H1 (cell line): ENCODE data around the gene RMND5B. TPM values are rescaled to one million over a fixed set of nuclear protein-coding genes. Genes with fewer than 3 reads are reported as not detected.

Source experiments
- CTCF ChIA-PET: fragments of 300-600 bp; sonication (Branson Sonifier 250); formaldehyde crosslinking; loops from one replicate; lab custom pipeline; 2021; ENCODE audit not compliant: partially characterized antibody; lab: Charles Lee
- POLR2A ChIA-PET: fragments of 300-600 bp; sonication (Branson Sonifier 250); formaldehyde crosslinking; loops from one replicate; lab custom pipeline; 2021; ENCODE audit warnings: inconsistent platforms; ENCODE audit not compliant: partially characterized antibody; lab: Charles Lee
- DNase-seq, 2 experiments: peaks; one replicate each; pipeline versions ENCODE4 v3.0.0 to v3.0.0-alpha.2; 2010 to 2022; ENCODE audit warnings: low spot score in 2 of 2, low read depth in 1 of 2, mixed read lengths in 1 of 2
- FAIRE-seq: peaks from 2 replicates; lab custom pipeline; 2011; peaks lifted over from hg19 to GRCh38; lab: Jason Lieb, UNC
- H2AFZ ChIP-seq: 2 replicates; pipeline ENCODE4 v1.8.1; 2012; ENCODE audit warnings: low read length, inconsistent platforms
- H2AK5ac ChIP-seq: 2 replicates; pipeline ENCODE4 v1.6.1; 2013; ENCODE audit warnings: low read depth, low read length
- H2BK120ac ChIP-seq: replicated peaks from 2 replicates; pipeline ENCODE3; 2013; ENCODE audit warnings: low read depth, low read length, inconsistent platforms
- H2BK12ac ChIP-seq: 2 replicates; pipeline ENCODE4 v1.6.1; 2013; ENCODE audit warnings: low read depth, low read length
- H2BK15ac ChIP-seq: 2 replicates; pipeline ENCODE4 v1.6.1; 2013; ENCODE audit warnings: low read length
- H2BK20ac ChIP-seq: 2 replicates; pipeline ENCODE4 v1.6.1; 2013; ENCODE audit warnings: low read length
- H2BK5ac ChIP-seq: 2 replicates; pipeline ENCODE4 v1.6.1; 2013; ENCODE audit warnings: low read depth, low read length
- H3K14ac ChIP-seq: 2 replicates; pipeline ENCODE4 v1.6.1; 2013; ENCODE audit warnings: inconsistent platforms; ENCODE audit not compliant: insufficient read length
- H3K18ac ChIP-seq: 2 replicates; pipeline ENCODE4 v1.6.1; 2013; ENCODE audit warnings: low read length; ENCODE audit errors: extremely low read depth
- H3K23ac ChIP-seq: 2 replicates; pipeline ENCODE4 v1.6.1; 2013; ENCODE audit warnings: inconsistent platforms; ENCODE audit not compliant: insufficient read length
- H3K23me2 ChIP-seq: 2 replicates; pipeline ENCODE4 v1.6.1; 2013; ENCODE audit warnings: low read depth, low read length
- H3K27ac ChIP-seq: 2 replicates; pipeline ENCODE4 v1.6.1; 2011; ENCODE audit warnings: low read depth, low read length, inconsistent platforms
- H3K27me3 ChIP-seq, 4 experiments: replicated peaks in 1 of 4; 1 replicate in 1 of 4; 2 replicates in 3 of 4; pipeline versions ENCODE4 v1.6.1 to v1.8.1; 2011 to 2013; ENCODE audit warnings: low read length in 3 of 4, mild to moderate bottlenecking in 3 of 4, inconsistent platforms in 2 of 4, mixed read lengths in 2 of 4, moderate library complexity in 1 of 4; ENCODE audit not compliant: control insufficient read depth in 3 of 4, insufficient read depth in 3 of 4; ENCODE audit errors: extremely low read depth in 1 of 4
- H3K36me3 ChIP-seq, 4 experiments: 2 replicates each; pipeline versions ENCODE4 v1.6.1 to v1.8.1; 2011 to 2013; ENCODE audit warnings: mild to moderate bottlenecking in 4 of 4, low read length in 3 of 4, moderate library complexity in 2 of 4, control low read depth in 1 of 4, inconsistent platforms in 1 of 4; ENCODE audit not compliant: insufficient read depth in 4 of 4, control insufficient read depth in 2 of 4
- H3K4ac ChIP-seq: replicated peaks from 2 replicates; pipeline ENCODE3; 2013; ENCODE audit warnings: low read length, low read depth, mixed read lengths, inconsistent platforms; ENCODE audit not compliant: insufficient read length
- H3K4me1 ChIP-seq, 4 experiments: replicated peaks in 1 of 4; 1 replicate in 1 of 4; 2 replicates in 3 of 4; pipeline versions ENCODE4 v1.6.1 to v1.8.1; 2011 to 2013; ENCODE audit warnings: low read length in 3 of 4, inconsistent platforms in 2 of 4, mixed read lengths in 1 of 4; ENCODE audit not compliant: insufficient read depth in 4 of 4, control insufficient read depth in 3 of 4
- H3K4me2 ChIP-seq, 2 experiments: 2 replicates each; pipeline versions ENCODE4 v1.6.1 to v1.8.1; 2011 to 2013; ENCODE audit warnings: low read depth in 2 of 2, low read length in 2 of 2, control low read depth in 1 of 2, inconsistent platforms in 1 of 2, mild to moderate bottlenecking in 1 of 2; ENCODE audit not compliant: insufficient read depth in 1 of 2
- H3K4me3 ChIP-seq, 4 experiments: fragments of 200-600, 300-600 bp in 1 of 4; sonication (generic), shearing (Covaris generic), sonication (Bioruptor Twin) in 1 of 4; 2 replicates each; pipeline versions ENCODE4 v1.5.1 to v1.8.1; 2011 to 2016; ENCODE audit warnings: low read length in 4 of 4, low read depth in 3 of 4, control low read depth in 2 of 4, inconsistent platforms in 2 of 4, mild to moderate bottlenecking in 2 of 4, mixed read lengths in 1 of 4, moderate library complexity in 1 of 4; ENCODE audit not compliant: insufficient read depth in 2 of 4; ENCODE audit errors: extremely low read depth in 1 of 4
- H3K56ac ChIP-seq: replicated peaks from 2 replicates; pipeline ENCODE3; 2013; ENCODE audit warnings: low read depth, mild to moderate bottlenecking, mixed read lengths, low read length, inconsistent platforms; ENCODE audit not compliant: insufficient read length
- H3K79me1 ChIP-seq: 2 replicates; pipeline ENCODE4 v1.6.1; 2013; ENCODE audit warnings: low read depth, low read length, control low read depth
- H3K79me2 ChIP-seq, 2 experiments: 2 replicates each; pipeline versions ENCODE4 v1.6.1 to v1.8.1; 2012 to 2013; ENCODE audit warnings: low read length in 2 of 2, mild to moderate bottlenecking in 2 of 2, inconsistent platforms in 1 of 2; ENCODE audit not compliant: insufficient read depth in 2 of 2, control insufficient read depth in 1 of 2
- H3K9ac ChIP-seq, 4 experiments: replicated peaks in 1 of 4; 1 replicate in 1 of 4; 2 replicates in 3 of 4; pipeline versions ENCODE4 v1.6.1 to v1.8.1; 2011 to 2013; ENCODE audit warnings: low read depth in 3 of 4, low read length in 3 of 4, control low read depth in 2 of 4, mild to moderate bottlenecking in 2 of 4, moderate library complexity in 2 of 4, inconsistent platforms in 1 of 4; ENCODE audit errors: extremely low read depth in 1 of 4
- H3K9me3 ChIP-seq, 2 experiments: 2 replicates each; pipeline versions ENCODE4 v1.6.1 to v1.8.1; 2012 to 2013; ENCODE audit warnings: mild to moderate bottlenecking in 2 of 2, moderate library complexity in 2 of 2, control low read depth in 1 of 2, inconsistent platforms in 1 of 2, low read depth in 1 of 2, low read length in 1 of 2, mixed read lengths in 1 of 2; ENCODE audit not compliant: insufficient read depth in 2 of 2
- H4K20me1 ChIP-seq, 2 experiments: replicated peaks in 1 of 2; 2 replicates each; pipeline versions ENCODE3 to v1.8.1; 2011 to 2013; ENCODE audit warnings: inconsistent platforms in 2 of 2, low read length in 2 of 2, mild to moderate bottlenecking in 1 of 2; ENCODE audit not compliant: insufficient read depth in 2 of 2, control insufficient read depth in 1 of 2
- H4K5ac ChIP-seq: 2 replicates; pipeline ENCODE4 v1.6.1; 2013; ENCODE audit warnings: low read length, low read depth, mixed read lengths, inconsistent platforms; ENCODE audit not compliant: insufficient read length
- H4K8ac ChIP-seq: 2 replicates; pipeline ENCODE4 v1.8.0; 2013; ENCODE audit warnings: mild to moderate bottlenecking, moderate library complexity, low read length, inconsistent platforms; ENCODE audit not compliant: insufficient read depth; ENCODE audit errors: extremely low read depth
- H4K91ac ChIP-seq: replicated peaks from 2 replicates; pipeline ENCODE3; 2013; ENCODE audit warnings: low read length, mixed read lengths, inconsistent platforms; ENCODE audit not compliant: insufficient read length
- HDAC2 ChIP-seq, 2 experiments: fragments of 300-600 bp in 1 of 2; sonication (generic) in 1 of 2; IDR thresholded peaks; 2 replicates each; pipeline ENCODE4 v1.6.1; 2011 to 2012; ENCODE audit warnings: low read depth in 2 of 2, low read length in 2 of 2, mild to moderate bottlenecking in 2 of 2, moderate library complexity in 2 of 2, borderline replicate concordance in 1 of 2, inconsistent platforms in 1 of 2
- KDM4A ChIP-seq: IDR thresholded peaks from one replicate; pipeline ENCODE4 v1.7.1; 2012; ENCODE audit warnings: low read depth, mild to moderate bottlenecking, moderate library complexity, low read length, inconsistent platforms; ENCODE audit not compliant: severe bottlenecking
- POLR2A ChIP-seq, 2 experiments: IDR thresholded peaks; 1 replicate in 1 of 2; 2 replicates in 1 of 2; pipeline ENCODE4 v1.6.1; 2011; ENCODE audit warnings: low read depth in 2 of 2, low read length in 2 of 2, mild to moderate bottlenecking in 2 of 2; ENCODE audit errors: control extremely low read depth in 1 of 2
- POLR2AphosphoS5 ChIP-seq: IDR thresholded peaks from 2 replicates; pipeline ENCODE4 v1.6.1; 2011; ENCODE audit warnings: low read depth, low read length
- POU5F1 ChIP-seq: IDR thresholded peaks from 2 replicates; pipeline ENCODE4 v1.6.1; 2011; ENCODE audit warnings: low read depth, mild to moderate bottlenecking, low read length, moderate library complexity
- TAF1 ChIP-seq: IDR thresholded peaks from 2 replicates; pipeline ENCODE4 v1.6.1; 2011; ENCODE audit warnings: mild to moderate bottlenecking, low read depth, low read length
- WGBS, 2 experiments: shearing (Covaris generic) in 1 of 2; methylation state at CpG; one replicate each; pipeline versions ENCODE4 v1.1.6 to v1.1.7; 2013 to 2015; ENCODE audit warnings: low lambda C conversion rate in 2 of 2, mixed read lengths in 2 of 2, inconsistent platforms in 1 of 2, low coverage in 1 of 2, missing lambda C conversion rate in 1 of 2; ENCODE audit not compliant: insufficient replicate concordance in 2 of 2, insufficient coverage in 1 of 2, insufficient read length in 1 of 2; ENCODE audit errors: extremely low coverage in 1 of 2, missing lambda C conversion rate in 1 of 2; 5-methylcytosine and 5-hydroxymethylcytosine counted together
- polyA plus RNA-seq, 7 experiments: library from polyadenylated mRNA; depleted of rRNA in 3 of 7; stranded (reverse) in 5 of 7; unstranded in 2 of 7; fragments of >200 nt in 5 of 7; fragments of 200-250 nt in 2 of 7; gene quantifications; 1 replicate in 5 of 7; 2 replicates in 1 of 7; 4 replicates in 1 of 7; pipeline versions ENCODE4 v1.2.1 to v1.2.3, GENCODE V29; 2011 to 2013; ENCODE audit warnings: missing spikeins in 2 of 7, mixed read lengths in 2 of 7
- total RNA-seq: library from RNA; stranded (reverse); fragmentation: NEBNext Ultra II Directional; extraction: Animal tissue kit (Norgen Biotek cat#: 25700); gene quantifications from 2 replicates; pipeline ENCODE4 v1.2.1, GENCODE V29; 2021

The RMND5B gene
- total and polyA plus RNA-seq, 2 of the 8 experiments (the other 6 are each of a cell fraction or from before 2014, with no cell fraction given), result 75.9 to 90.2 TPM

DNA sequence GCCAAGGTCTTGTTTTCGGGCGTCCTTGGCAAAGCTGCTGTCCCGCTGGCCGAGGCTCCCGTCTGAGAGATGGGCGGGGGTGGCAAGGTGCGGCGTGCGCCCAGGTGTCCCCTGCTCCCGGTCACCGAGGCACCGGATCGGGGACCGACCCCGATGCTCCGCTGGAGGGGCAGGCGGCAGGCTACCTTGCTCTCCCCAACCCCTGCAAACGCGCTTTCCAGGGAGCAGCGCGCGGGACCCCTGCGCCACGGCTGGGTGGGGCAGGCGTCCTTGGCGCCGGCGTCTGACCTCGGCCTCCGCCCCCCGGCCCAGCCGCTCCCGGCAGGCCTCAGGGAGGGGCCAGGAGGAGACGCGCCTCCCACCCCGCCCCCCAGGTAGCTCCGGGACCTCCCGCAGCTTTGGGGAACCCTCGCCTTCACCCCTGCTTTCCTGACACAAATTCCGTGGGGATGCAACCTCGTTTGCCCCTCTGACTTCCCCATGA is 16.9 kb upstream of the RMND5B start:
- H3K27ac ChIP-seq, result peak overlapping the region; percentile 54; the same call in 1 of the 2 replicates
- H2BK12ac ChIP-seq, result 0 out of 2 replicates have a peak overlapping the region, but pooled peaks have one; percentile 92
- peaks cover 20% of the 10 kb centered on the region for H3K79me1 ChIP-seq
- H2BK20ac ChIP-seq, result no peak overlapping the region
- WGBS, 2 experiments, result 1% methylated on average over 14 of the region's 41 CpGs; no CpG with 5 or more reads in 1 of the 2 experiments
- peak overlapping the region; percentile 90 for H4K5ac ChIP-seq
- H3K9me3 ChIP-seq, result no peaks in the 10 kb centered on the region
- peaks cover 20% of the 10 kb centered on the region for H3K23me2 ChIP-seq
- peak overlapping the region; percentile 87 for H3K56ac ChIP-seq
- peaks cover 0 to 12% of the 10 kb centered on the region in 2 experiments for H4K20me1 ChIP-seq
- H3K23ac ChIP-seq, result no peak overlapping the region
- peaks cover 3 to 38% (median 32%) of the 10 kb centered on the region in 4 experiments for H3K4me1 ChIP-seq
- H4K91ac ChIP-seq, result peak overlapping the region; percentile 85
- H2BK120ac ChIP-seq, result no peak overlapping the region
- no peak overlapping the region for H4K8ac ChIP-seq
- peak overlapping the region; percentile 54 to 98 (median 82) for H3K4me3 ChIP-seq
- no peaks in the 10 kb centered on the region for H3K36me3 ChIP-seq
- TF ChIP-seq POU5F1 (no peak), POLR2AphosphoS5 (0 out of 2 replicates have a peak, but pooled peaks have one; percentile 1), HDAC2 (IDR thresholded peaks at IDR 0.05; ENCODE audit: borderline replicate concordance in 1 of 2, low read depth in 2 of 2, low read length in 2 of 2) (no peak), POLR2A (IDR thresholded peaks at IDR 0.05; ENCODE audit: control extremely low read depth in 1 of 2, low read depth in 2 of 2, low read length in 2 of 2) (peak in 1 of 2 experiments; percentile 39; a peak in 1 of 3 replicates), TAF1 (0 out of 2 replicates have a peak, but pooled peaks have one; percentile 2), KDM4A (peak; percentile 36)
- DNase-seq, result peak in 1 of 2 experiments; percentile 79
- ChIA-PET CTCF (interaction anchor here (0.7 to 12.9 kb wide), 7 partner anchors 11 to 64 kb away, joined by 3 to 189 read pairs (median 4); partner anchors contain the start of gene RMND5B), POLR2A (interaction anchor here (1.2 to 40.7 kb wide), 10 partner anchors 3 to 90 kb away, joined by 3 to 1250 read pairs (median 10); partner anchors contain the start of genes HNRNPAB, N4BP3, NHP2 and RMND5B)
- peak overlapping the region; percentile 93 to 97 for H3K4me2 ChIP-seq
- H3K79me2 ChIP-seq, result peaks cover 16 to 56% of the 10 kb centered on the region in 2 experiments; a peak in 3 of 4 replicates
- no peaks in the 10 kb centered on the region for H3K27me3 ChIP-seq
- H3K14ac ChIP-seq, result no peak overlapping the region
- no peak overlapping the region; the same call in 1 of the 2 replicates for H2AK5ac ChIP-seq
- H2BK15ac ChIP-seq, result no peak overlapping the region
- H2AFZ ChIP-seq, result no peak overlapping the region
- no peak for FAIRE-seq
- peak overlapping the region; percentile 80 for H3K4ac ChIP-seq
- peak overlapping the region; percentile 99 for H3K18ac ChIP-seq
- peak overlapping the region; percentile 95 for H2BK5ac ChIP-seq
- H3K9ac ChIP-seq, result peak overlapping the region in 3 of 4 experiments; percentile 69 to 81 (median 74); a peak in 5 of 7 replicates
